ENCODE results near the gene ZNF740.
A peak's percentile ranks its signal among the peaks of the same experiment; 100 is the strongest.

Gene ZNF740

DNA sequence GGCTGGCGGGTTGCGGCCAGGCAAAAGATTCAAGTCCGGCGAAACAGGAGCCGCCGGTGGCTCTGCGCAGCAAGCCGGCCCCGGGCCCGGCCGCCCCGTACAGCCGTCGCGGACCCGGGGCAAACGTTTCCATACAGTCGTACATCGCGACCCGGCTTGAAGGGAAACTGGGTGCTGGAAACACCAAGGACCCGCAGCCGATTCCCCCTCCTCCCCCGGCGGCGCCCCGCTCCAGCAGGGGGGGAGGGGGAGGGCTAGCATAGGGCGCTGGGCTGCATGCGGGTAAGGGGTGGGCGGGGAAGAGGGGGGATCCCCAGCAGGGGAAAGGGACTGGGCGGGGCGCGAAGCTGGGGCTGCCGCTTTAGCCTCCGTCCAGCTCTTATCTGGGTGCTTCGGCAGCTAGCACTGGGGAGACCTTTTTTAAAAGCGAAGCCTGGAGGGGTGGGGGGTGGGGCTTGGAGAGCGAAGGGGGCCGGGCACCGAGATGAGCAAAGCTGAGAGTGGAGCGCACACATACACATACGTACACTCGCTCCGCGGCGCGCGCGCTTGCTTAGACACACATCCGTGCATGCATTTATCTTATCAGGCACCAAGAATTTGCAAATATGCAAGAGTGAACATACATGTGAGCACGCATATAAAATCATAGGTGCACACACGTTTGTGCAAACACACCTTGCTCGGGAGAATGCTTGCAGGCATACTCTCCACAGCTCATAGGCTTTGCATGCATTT, 39.6 kb downstream of the ZNF740 start:
- peak overlapping the region; percentile 89 for H2AFZ ChIP-seq (ENCODE audit: low read length)

GRCh38 chr12:53220694-53221202, 40.2 kb downstream of the ZNF740 start:
- H3K79me2 ChIP-seq (ENCODE audit: insufficient read depth, low read length), result no peaks in the 10 kb centered on the region
- H3K4me1 ChIP-seq (ENCODE audit: insufficient read depth, low read length, poor library complexity, severe bottlenecking), result peaks cover 53% of the 10 kb centered on the region
- no peaks in the 10 kb centered on the region for H3K27me3 ChIP-seq (ENCODE audit: insufficient read depth, low read length, poor library complexity, severe bottlenecking)
- TF ChIP-seq CTCF (conservative IDR thresholded peaks at IDR 0.05; ENCODE audit: low read length) (no peak), EZH2phosphoT487 (IDR thresholded peaks at IDR 0.05; ENCODE audit: borderline replicate concordance) (no peak)
- H3K4me3 ChIP-seq (ENCODE audit: low read length, poor library complexity, severe bottlenecking), result peak overlapping the region; percentile 87
- H3K4me2 ChIP-seq (ENCODE audit: low read depth, low read length, poor library complexity, severe bottlenecking), result peak overlapping the region; percentile 94
- H3F3A ChIP-seq (ENCODE audit: low read depth), result peaks cover 15% of the 10 kb centered on the region
- no peaks in the 10 kb centered on the region for H4K20me1 ChIP-seq (ENCODE audit: insufficient read depth, low read length, poor library complexity, severe bottlenecking)
- H3K9me2 ChIP-seq (replicated peaks; ENCODE audit: low read depth, low read length), result no peaks in the 10 kb centered on the region
- H3K9ac ChIP-seq (ENCODE audit: low read depth, low read length, poor library complexity, severe bottlenecking), result peak overlapping the region; percentile 89
- peak overlapping the region; percentile 100 for H2AFZ ChIP-seq (ENCODE audit: low read length)
- H3K36me3 ChIP-seq (ENCODE audit: insufficient read depth, low read length), result no peaks in the 10 kb centered on the region
- H3K9me3 ChIP-seq (ENCODE audit: insufficient read depth, low read depth, low read length), result no peaks in the 10 kb centered on the region

More for the DNA sequence above, 39.6 kb downstream of the ZNF740 start:
- H3K9me3 ChIP-seq (ENCODE audit: insufficient read depth, low read depth, low read length), result no peaks in the 10 kb centered on the region
- H3K4me1 ChIP-seq (ENCODE audit: insufficient read depth, low read length, poor library complexity, severe bottlenecking), result peaks cover 53% of the 10 kb centered on the region
- no peaks in the 10 kb centered on the region for H3K9me2 ChIP-seq (replicated peaks; ENCODE audit: low read depth, low read length)
- no peaks in the 10 kb centered on the region for H3K79me2 ChIP-seq (ENCODE audit: insufficient read depth, low read length)
- TF ChIP-seq EZH2phosphoT487 (IDR thresholded peaks at IDR 0.05; ENCODE audit: borderline replicate concordance) (no peak), CTCF (conservative IDR thresholded peaks at IDR 0.05; ENCODE audit: low read length) (no peak)
- peak overlapping the region; percentile 94 for H3K4me2 ChIP-seq (ENCODE audit: low read depth, low read length, poor library complexity, severe bottlenecking)
- no peaks in the 10 kb centered on the region for H4K20me1 ChIP-seq (ENCODE audit: insufficient read depth, low read length, poor library complexity, severe bottlenecking)
- peaks cover 15% of the 10 kb centered on the region for H3F3A ChIP-seq (ENCODE audit: low read depth)
- no peaks in the 10 kb centered on the region for H3K27me3 ChIP-seq (ENCODE audit: insufficient read depth, low read length, poor library complexity, severe bottlenecking)
- H3K4me3 ChIP-seq (ENCODE audit: low read length, poor library complexity, severe bottlenecking), result peak overlapping the region; percentile 87
- no peaks in the 10 kb centered on the region for H3K36me3 ChIP-seq (ENCODE audit: insufficient read depth, low read length)
- H3K9ac ChIP-seq (ENCODE audit: low read depth, low read length, poor library complexity, severe bottlenecking), result peak overlapping the region; percentile 60

GRCh38 chr12:53221203-53222080, 40.9 kb downstream of the ZNF740 start:
- H3K27me3 ChIP-seq (ENCODE audit: insufficient read depth, low read length, poor library complexity, severe bottlenecking), result no peaks in the 10 kb centered on the region
- no peak for TF ChIP-seq EZH2phosphoT487 (IDR thresholded peaks at IDR 0.05; ENCODE audit: borderline replicate concordance)
- peak; percentile 54 for TF ChIP-seq CTCF (conservative IDR thresholded peaks at IDR 0.05; ENCODE audit: low read length)
- no peaks in the 10 kb centered on the region for H3K9me3 ChIP-seq (ENCODE audit: insufficient read depth, low read depth, low read length)
- peaks cover 51% of the 10 kb centered on the region for H3K4me1 ChIP-seq (ENCODE audit: insufficient read depth, low read length, poor library complexity, severe bottlenecking)
- no peaks in the 10 kb centered on the region for H3K79me2 ChIP-seq (ENCODE audit: insufficient read depth, low read length)
- no peaks in the 10 kb centered on the region for H4K20me1 ChIP-seq (ENCODE audit: insufficient read depth, low read length, poor library complexity, severe bottlenecking)
- peak overlapping the region; percentile 89 for H3K9ac ChIP-seq (ENCODE audit: low read depth, low read length, poor library complexity, severe bottlenecking)
- H3F3A ChIP-seq (ENCODE audit: low read depth), result peaks cover 15% of the 10 kb centered on the region
- H3K4me3 ChIP-seq (ENCODE audit: low read length, poor library complexity, severe bottlenecking), result peak overlapping the region; percentile 87
- peak overlapping the region; percentile 94 for H3K4me2 ChIP-seq (ENCODE audit: low read depth, low read length, poor library complexity, severe bottlenecking)
- no peaks in the 10 kb centered on the region for H3K9me2 ChIP-seq (replicated peaks; ENCODE audit: low read depth, low read length)
- H2AFZ ChIP-seq (ENCODE audit: low read length), result peak overlapping the region; percentile 100
- no peaks in the 10 kb centered on the region for H3K36me3 ChIP-seq (ENCODE audit: insufficient read depth, low read length)
